GM18517 (cell line): ENCODE results near the gene AMBP.

Experiments
- ATAC-seq: cut with Tn5 transposase; IDR thresholded peaks from one replicate; pipeline ENCODE4 v1.9.1; 2021; ENCODE audit warnings: mild to moderate bottlenecking, moderate library complexity; ENCODE audit not compliant: unreplicated experiment

AMBP gene

GRCh38 chr9:114076237-114077161, 1.6 kb downstream of the AMBP start:
- ATAC-seq, result no peak

- no peak for ATAC-seq
Measured at GRCh38 chr9:114075602-114076001, 2.5 kb downstream of the AMBP start.

- ATAC-seq, result no peak
Measured at GRCh38 chr9:114072184-114073140, 5.6 kb downstream of the AMBP start.

- ATAC-seq, result no peak
Measured at GRCh38 chr9:114071197-114071795, 6.8 kb downstream of the AMBP start.

- no peak for ATAC-seq
Measured at GRCh38 chr9:114070188-114071103, 7.7 kb downstream of the AMBP start.

GRCh38 chr9:114069476-114070187, 8.5 kb downstream of the AMBP start:
- no peak for ATAC-seq

- no peak for ATAC-seq
Measured at GRCh38 chr9:114065304-114065703, 12.8 kb downstream of the AMBP start.

- no peak for ATAC-seq
Measured at GRCh38 chr9:114061830-114062474, 16.1 kb downstream of the AMBP start.

GRCh38 chr9:114061292-114061691, 16.8 kb downstream of the AMBP start:
- no peak for ATAC-seq

GRCh38 chr9:114060711-114061110, 17.4 kb downstream of the AMBP start:
- ATAC-seq, result no peak

- no peak for ATAC-seq
Measured at GRCh38 chr9:114060070-114060469, 18.0 kb downstream of the AMBP start.

- ATAC-seq, result no peak
Measured at GRCh38 chr9:114059047-114059803, 18.9 kb downstream of the AMBP start.

GRCh38 chr9:114058688-114059046, 19.4 kb downstream of the AMBP start:
- ATAC-seq, result no peak

GRCh38 chr9:114057161-114057885, 20.8 kb downstream of the AMBP start:
- ATAC-seq, result no peak

- ATAC-seq, result no peak
Measured at GRCh38 chr9:114056527-114056926, 21.6 kb downstream of the AMBP start.

GRCh38 chr9:114055894-114056293, 22.2 kb downstream of the AMBP start:
- no peak for ATAC-seq

- ATAC-seq, result no peak
Measured at GRCh38 chr9:114055061-114055460, 23.0 kb downstream of the AMBP start.
